H1 (cell line): ENCODE measurements around the gene WDR64. TPM values are rescaled to one million over a fixed set of nuclear protein-coding genes. Genes with fewer than 3 reads are reported as not detected.

Experiments used
- CTCF ChIA-PET: fragments of 300-600 bp; sonication (Branson Sonifier 250); formaldehyde crosslinking; loops from one replicate; lab custom pipeline; 2021; ENCODE audit not compliant: partially characterized antibody; lab: Charles Lee
- POLR2A ChIA-PET: fragments of 300-600 bp; sonication (Branson Sonifier 250); formaldehyde crosslinking; loops from one replicate; lab custom pipeline; 2021; ENCODE audit warnings: inconsistent platforms; ENCODE audit not compliant: partially characterized antibody; lab: Charles Lee
- DNase-seq, 2 experiments: peaks; one replicate each; pipeline versions ENCODE4 v3.0.0 to v3.0.0-alpha.2; 2010 to 2022; ENCODE audit warnings: low spot score in 2 of 2, low read depth in 1 of 2, mixed read lengths in 1 of 2
- FAIRE-seq: peaks from 2 replicates; lab custom pipeline; 2011; peaks lifted over from hg19 to GRCh38; lab: Jason Lieb, UNC
- H2AFZ ChIP-seq: 2 replicates; pipeline ENCODE4 v1.8.1; 2012; ENCODE audit warnings: low read length, inconsistent platforms
- H2AK5ac ChIP-seq: 2 replicates; pipeline ENCODE4 v1.6.1; 2013; ENCODE audit warnings: low read depth, low read length
- H2BK120ac ChIP-seq: replicated peaks from 2 replicates; pipeline ENCODE3; 2013; ENCODE audit warnings: low read depth, low read length, inconsistent platforms
- H2BK12ac ChIP-seq: 2 replicates; pipeline ENCODE4 v1.6.1; 2013; ENCODE audit warnings: low read depth, low read length
- H2BK15ac ChIP-seq: 2 replicates; pipeline ENCODE4 v1.6.1; 2013; ENCODE audit warnings: low read length
- H2BK20ac ChIP-seq: 2 replicates; pipeline ENCODE4 v1.6.1; 2013; ENCODE audit warnings: low read length
- H2BK5ac ChIP-seq: 2 replicates; pipeline ENCODE4 v1.6.1; 2013; ENCODE audit warnings: low read depth, low read length
- H3K14ac ChIP-seq: 2 replicates; pipeline ENCODE4 v1.6.1; 2013; ENCODE audit warnings: inconsistent platforms; ENCODE audit not compliant: insufficient read length
- H3K18ac ChIP-seq: 2 replicates; pipeline ENCODE4 v1.6.1; 2013; ENCODE audit warnings: low read length; ENCODE audit errors: extremely low read depth
- H3K23ac ChIP-seq: 2 replicates; pipeline ENCODE4 v1.6.1; 2013; ENCODE audit warnings: inconsistent platforms; ENCODE audit not compliant: insufficient read length
- H3K23me2 ChIP-seq: 2 replicates; pipeline ENCODE4 v1.6.1; 2013; ENCODE audit warnings: low read depth, low read length
- H3K27ac ChIP-seq: 2 replicates; pipeline ENCODE4 v1.6.1; 2011; ENCODE audit warnings: low read depth, low read length, inconsistent platforms
- H3K27me3 ChIP-seq, 4 experiments: replicated peaks in 1 of 4; 1 replicate in 1 of 4; 2 replicates in 3 of 4; pipeline versions ENCODE4 v1.6.1 to v1.8.1; 2011 to 2013; ENCODE audit warnings: low read length in 3 of 4, mild to moderate bottlenecking in 3 of 4, inconsistent platforms in 2 of 4, mixed read lengths in 2 of 4, moderate library complexity in 1 of 4; ENCODE audit not compliant: control insufficient read depth in 3 of 4, insufficient read depth in 3 of 4; ENCODE audit errors: extremely low read depth in 1 of 4
- H3K36me3 ChIP-seq, 4 experiments: 2 replicates each; pipeline versions ENCODE4 v1.6.1 to v1.8.1; 2011 to 2013; ENCODE audit warnings: mild to moderate bottlenecking in 4 of 4, low read length in 3 of 4, moderate library complexity in 2 of 4, control low read depth in 1 of 4, inconsistent platforms in 1 of 4; ENCODE audit not compliant: insufficient read depth in 4 of 4, control insufficient read depth in 2 of 4
- H3K4ac ChIP-seq: replicated peaks from 2 replicates; pipeline ENCODE3; 2013; ENCODE audit warnings: low read length, low read depth, mixed read lengths, inconsistent platforms; ENCODE audit not compliant: insufficient read length
- H3K4me1 ChIP-seq, 4 experiments: replicated peaks in 1 of 4; 1 replicate in 1 of 4; 2 replicates in 3 of 4; pipeline versions ENCODE4 v1.6.1 to v1.8.1; 2011 to 2013; ENCODE audit warnings: low read length in 3 of 4, inconsistent platforms in 2 of 4, mixed read lengths in 1 of 4; ENCODE audit not compliant: insufficient read depth in 4 of 4, control insufficient read depth in 3 of 4
- H3K4me2 ChIP-seq, 2 experiments: 2 replicates each; pipeline versions ENCODE4 v1.6.1 to v1.8.1; 2011 to 2013; ENCODE audit warnings: low read depth in 2 of 2, low read length in 2 of 2, control low read depth in 1 of 2, inconsistent platforms in 1 of 2, mild to moderate bottlenecking in 1 of 2; ENCODE audit not compliant: insufficient read depth in 1 of 2
- H3K4me3 ChIP-seq, 4 experiments: fragments of 200-600, 300-600 bp in 1 of 4; sonication (generic), shearing (Covaris generic), sonication (Bioruptor Twin) in 1 of 4; 2 replicates each; pipeline versions ENCODE4 v1.5.1 to v1.8.1; 2011 to 2016; ENCODE audit warnings: low read length in 4 of 4, low read depth in 3 of 4, control low read depth in 2 of 4, inconsistent platforms in 2 of 4, mild to moderate bottlenecking in 2 of 4, mixed read lengths in 1 of 4, moderate library complexity in 1 of 4; ENCODE audit not compliant: insufficient read depth in 2 of 4; ENCODE audit errors: extremely low read depth in 1 of 4
- H3K56ac ChIP-seq: replicated peaks from 2 replicates; pipeline ENCODE3; 2013; ENCODE audit warnings: low read depth, mild to moderate bottlenecking, mixed read lengths, low read length, inconsistent platforms; ENCODE audit not compliant: insufficient read length
- H3K79me1 ChIP-seq: 2 replicates; pipeline ENCODE4 v1.6.1; 2013; ENCODE audit warnings: low read depth, low read length, control low read depth
- H3K79me2 ChIP-seq, 2 experiments: 2 replicates each; pipeline versions ENCODE4 v1.6.1 to v1.8.1; 2012 to 2013; ENCODE audit warnings: low read length in 2 of 2, mild to moderate bottlenecking in 2 of 2, inconsistent platforms in 1 of 2; ENCODE audit not compliant: insufficient read depth in 2 of 2, control insufficient read depth in 1 of 2
- H3K9ac ChIP-seq, 4 experiments: replicated peaks in 1 of 4; 1 replicate in 1 of 4; 2 replicates in 3 of 4; pipeline versions ENCODE4 v1.6.1 to v1.8.1; 2011 to 2013; ENCODE audit warnings: low read depth in 3 of 4, low read length in 3 of 4, control low read depth in 2 of 4, mild to moderate bottlenecking in 2 of 4, moderate library complexity in 2 of 4, inconsistent platforms in 1 of 4; ENCODE audit errors: extremely low read depth in 1 of 4
- H3K9me3 ChIP-seq, 2 experiments: 2 replicates each; pipeline versions ENCODE4 v1.6.1 to v1.8.1; 2012 to 2013; ENCODE audit warnings: mild to moderate bottlenecking in 2 of 2, moderate library complexity in 2 of 2, control low read depth in 1 of 2, inconsistent platforms in 1 of 2, low read depth in 1 of 2, low read length in 1 of 2, mixed read lengths in 1 of 2; ENCODE audit not compliant: insufficient read depth in 2 of 2
- H4K20me1 ChIP-seq, 2 experiments: replicated peaks in 1 of 2; 2 replicates each; pipeline versions ENCODE3 to v1.8.1; 2011 to 2013; ENCODE audit warnings: inconsistent platforms in 2 of 2, low read length in 2 of 2, mild to moderate bottlenecking in 1 of 2; ENCODE audit not compliant: insufficient read depth in 2 of 2, control insufficient read depth in 1 of 2
- H4K5ac ChIP-seq: 2 replicates; pipeline ENCODE4 v1.6.1; 2013; ENCODE audit warnings: low read length, low read depth, mixed read lengths, inconsistent platforms; ENCODE audit not compliant: insufficient read length
- H4K8ac ChIP-seq: 2 replicates; pipeline ENCODE4 v1.8.0; 2013; ENCODE audit warnings: mild to moderate bottlenecking, moderate library complexity, low read length, inconsistent platforms; ENCODE audit not compliant: insufficient read depth; ENCODE audit errors: extremely low read depth
- H4K91ac ChIP-seq: replicated peaks from 2 replicates; pipeline ENCODE3; 2013; ENCODE audit warnings: low read length, mixed read lengths, inconsistent platforms; ENCODE audit not compliant: insufficient read length
- SIX5 ChIP-seq: IDR thresholded peaks from 2 replicates; pipeline ENCODE4 v1.6.1; 2011; ENCODE audit warnings: mild to moderate bottlenecking, low read depth, low read length
- SRF ChIP-seq: IDR thresholded peaks from 2 replicates; pipeline ENCODE4 v1.6.1; 2011; ENCODE audit warnings: mild to moderate bottlenecking, low read depth, low read length, moderate library complexity
- WGBS, 2 experiments: shearing (Covaris generic) in 1 of 2; methylation state at CpG; one replicate each; pipeline versions ENCODE4 v1.1.6 to v1.1.7; 2013 to 2015; ENCODE audit warnings: low lambda C conversion rate in 2 of 2, mixed read lengths in 2 of 2, inconsistent platforms in 1 of 2, low coverage in 1 of 2, missing lambda C conversion rate in 1 of 2; ENCODE audit not compliant: insufficient replicate concordance in 2 of 2, insufficient coverage in 1 of 2, insufficient read length in 1 of 2; ENCODE audit errors: extremely low coverage in 1 of 2, missing lambda C conversion rate in 1 of 2; 5-methylcytosine and 5-hydroxymethylcytosine counted together
- polyA plus RNA-seq, 7 experiments: library from polyadenylated mRNA; depleted of rRNA in 3 of 7; stranded (reverse) in 5 of 7; unstranded in 2 of 7; fragments of >200 nt in 5 of 7; fragments of 200-250 nt in 2 of 7; gene quantifications; 1 replicate in 5 of 7; 2 replicates in 1 of 7; 4 replicates in 1 of 7; pipeline versions ENCODE4 v1.2.1 to v1.2.3, GENCODE V29; 2011 to 2013; ENCODE audit warnings: missing spikeins in 2 of 7, mixed read lengths in 2 of 7
- total RNA-seq: library from RNA; stranded (reverse); fragmentation: NEBNext Ultra II Directional; extraction: Animal tissue kit (Norgen Biotek cat#: 25700); gene quantifications from 2 replicates; pipeline ENCODE4 v1.2.1, GENCODE V29; 2021

Gene WDR64
- total and polyA plus RNA-seq, 2 of the 8 experiments (the other 6 are each of a cell fraction or from before 2014, with no cell fraction given): 0.02 TPM; not detected in 1

DNA sequence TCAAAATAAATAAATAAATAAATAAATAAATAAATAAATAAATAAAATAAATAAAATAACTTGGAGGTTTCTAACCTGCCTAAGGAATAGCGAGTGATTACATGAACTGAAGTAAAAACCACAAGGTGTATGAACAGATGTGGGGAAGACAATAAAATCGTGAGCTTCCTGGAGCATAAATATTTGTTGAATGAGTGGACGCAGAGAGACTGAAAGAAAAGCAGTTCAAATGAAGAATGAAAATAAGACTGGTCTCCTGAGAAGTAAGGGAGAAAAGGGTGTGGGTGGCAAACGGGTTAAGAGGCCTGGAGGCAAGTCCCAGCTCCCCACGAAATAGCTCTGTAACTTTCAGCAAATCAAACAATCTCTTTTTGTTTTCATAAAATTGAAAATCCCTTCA, 45.5 kb upstream of the WDR64 start:
- H3K27ac ChIP-seq: no peak overlapping the region
- no peak overlapping the region for H2AFZ ChIP-seq
- no peak overlapping the region for H3K9ac ChIP-seq
- no peaks in the 10 kb centered on the region for H3K79me2 ChIP-seq
- no peak overlapping the region for H3K4me2 ChIP-seq
- no peaks in the 10 kb centered on the region for H3K23me2 ChIP-seq
- H3K4me3 ChIP-seq: no peak overlapping the region
- H4K20me1 ChIP-seq: peaks cover 2 to 3% of the 10 kb centered on the region in 2 experiments
- no peaks in the 10 kb centered on the region for H3K4me1 ChIP-seq
- no peak overlapping the region for H3K56ac ChIP-seq
- no peak overlapping the region for H3K23ac ChIP-seq
- H3K79me1 ChIP-seq: no peaks in the 10 kb centered on the region
- no peak overlapping the region for H2BK5ac ChIP-seq
- H2BK12ac ChIP-seq: no peak overlapping the region
- no peak overlapping the region for H3K4ac ChIP-seq
- no peaks in the 10 kb centered on the region for H3K27me3 ChIP-seq
- H3K36me3 ChIP-seq: no peaks in the 10 kb centered on the region; a peak in 1 of 8 replicates
- H3K14ac ChIP-seq: no peak overlapping the region
- no peak overlapping the region for H4K5ac ChIP-seq
- no peaks in the 10 kb centered on the region for H3K9me3 ChIP-seq
- no peak for FAIRE-seq
- DNase-seq: no peak
- H2AK5ac ChIP-seq: no peak overlapping the region
- ChIA-PET CTCF (interaction anchor here (0.9 to 2.7 kb wide), 8 partner anchors 9 to 231 kb away, joined by 3 to 8 read pairs (median 4); no protein-coding TSS in a partner anchor), POLR2A (interaction anchor here (0.7 kb wide), 1 partner anchor 11 kb away, joined by 3 read pairs; no protein-coding TSS in a partner anchor)
- H2BK120ac ChIP-seq: no peak overlapping the region
- H2BK20ac ChIP-seq: no peak overlapping the region
- no peak overlapping the region for H2BK15ac ChIP-seq
- H3K18ac ChIP-seq: no peak overlapping the region
- WGBS, 2 experiments: 91% methylated on average over 5 of the region's 5 CpGs; no CpG with 5 or more reads in 1 of the 2 experiments
- TF ChIP-seq SIX5 (no peak), SRF (no peak)
- H4K8ac ChIP-seq: no peak overlapping the region
- no peak overlapping the region for H4K91ac ChIP-seq
